HG03060 (cell line): ENCODE data around the gene ASXL1.
"Not testable (repeated sequence)": the region's sequence is repeated elsewhere in the genome, so short reads cannot be mapped to it uniquely, and the experiment has no call there.

Experiments used
- ATAC-seq: cut with Tn5 transposase; IDR thresholded peaks from one replicate; pipeline ENCODE4 v1.9.1; 2021; ENCODE audit warnings: low read depth, moderate number of reproducible peaks; ENCODE audit not compliant: unreplicated experiment

ASXL1 gene

GRCh38 chr20:32336918-32337347, 21.2 kb upstream of the ASXL1 start:
- ATAC-seq = no peak

GRCh38 chr20:32337937-32338661, 20.0 kb upstream of the ASXL1 start:
- no peak for ATAC-seq

- ATAC-seq = no peak
These were observed 19.5 kb upstream of the ASXL1 start for GRCh38 chr20:32338665-32339064.

DNA sequence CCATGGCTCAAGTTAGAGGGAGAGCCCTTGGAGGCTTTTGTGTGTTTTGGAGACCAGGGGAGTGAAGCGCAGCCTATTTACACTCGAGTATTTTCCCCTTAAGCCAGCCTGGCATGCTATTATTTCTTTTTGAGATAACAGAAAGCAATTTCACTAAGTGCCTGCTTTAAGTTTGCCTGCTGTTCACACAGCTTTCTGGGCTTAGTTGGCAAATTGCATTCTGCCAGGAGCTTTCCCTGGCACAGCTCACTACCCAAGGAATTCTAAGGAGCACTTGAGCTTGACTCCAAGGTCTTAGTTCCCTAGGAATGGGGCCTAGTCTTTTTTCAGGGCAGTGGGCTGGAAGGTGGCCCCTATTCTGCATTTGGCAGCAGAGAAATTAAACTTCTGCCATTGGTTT, 19.0 kb upstream of the ASXL1 start:
- no peak for ATAC-seq

DNA sequence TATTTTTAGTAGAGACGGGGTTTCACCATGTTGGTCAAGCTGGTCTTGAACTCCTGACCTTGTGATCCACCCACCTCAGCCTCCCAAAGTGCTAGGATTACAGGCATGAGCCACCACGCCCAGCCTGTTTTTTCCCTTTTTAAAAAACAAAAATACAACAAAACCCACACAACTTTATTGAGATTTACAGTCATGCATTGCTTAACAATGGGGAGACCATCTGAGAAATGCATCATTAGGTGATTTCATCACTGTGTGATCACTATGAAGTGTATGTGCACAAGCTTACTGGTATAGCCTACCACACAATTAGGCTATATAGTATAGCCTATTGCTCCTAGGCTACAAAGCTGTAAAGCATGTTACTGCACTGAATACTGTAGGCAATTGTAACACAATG, 17.1 kb upstream of the ASXL1 start:
- ATAC-seq = not testable (repeated sequence)

DNA sequence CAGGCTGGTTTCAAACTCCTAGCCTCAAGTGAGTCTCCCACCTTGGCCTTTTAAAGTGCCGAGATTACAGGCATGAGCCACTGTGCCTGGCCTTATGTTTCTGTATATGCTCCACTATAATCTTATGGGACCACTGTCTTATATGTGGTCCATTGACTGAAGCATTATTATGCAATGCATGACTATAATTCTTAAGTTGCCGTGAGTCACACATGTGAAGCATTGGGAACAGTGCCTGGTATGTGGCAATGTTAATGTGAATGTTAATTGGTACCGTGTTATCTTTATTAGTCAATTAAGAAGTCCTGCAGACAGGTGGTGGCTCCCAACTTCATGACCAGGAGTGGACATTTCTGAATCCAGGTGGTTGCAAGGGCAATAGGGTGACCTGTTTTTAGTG, 14.7 kb upstream of the ASXL1 start:
- ATAC-seq = no peak

DNA sequence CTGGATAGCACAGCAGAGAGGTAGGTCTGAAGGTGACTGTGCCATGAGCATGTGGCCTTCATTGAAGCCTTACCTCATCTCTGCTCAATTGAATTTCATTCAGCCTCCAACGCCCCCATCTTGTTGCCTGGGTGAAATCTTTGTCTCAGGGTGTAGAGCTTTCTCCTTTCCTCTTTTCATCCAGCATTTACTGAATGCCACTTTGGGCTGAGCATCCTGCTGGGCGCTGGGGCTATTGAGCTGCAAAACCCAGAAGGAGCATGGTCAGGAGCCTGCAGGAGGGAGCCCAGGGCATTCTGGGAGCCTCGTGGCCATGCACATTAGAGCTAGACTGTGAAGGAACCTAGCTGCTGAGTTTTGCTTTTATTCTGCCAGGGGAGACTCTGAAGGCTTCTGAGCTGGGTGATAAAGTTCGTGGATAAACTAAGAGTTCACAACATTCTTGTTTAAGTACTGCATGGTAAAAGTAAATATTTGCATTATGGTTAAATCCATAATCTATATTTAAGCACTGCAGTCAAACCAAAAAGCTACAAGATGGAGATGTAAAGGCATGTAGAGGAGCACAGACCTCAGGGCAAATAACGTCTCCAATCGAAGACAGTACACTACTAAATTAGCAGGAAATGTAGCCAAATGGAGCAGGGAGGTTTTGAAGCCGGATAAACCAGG, 13.2 kb upstream of the ASXL1 start:
- no peak for ATAC-seq

DNA sequence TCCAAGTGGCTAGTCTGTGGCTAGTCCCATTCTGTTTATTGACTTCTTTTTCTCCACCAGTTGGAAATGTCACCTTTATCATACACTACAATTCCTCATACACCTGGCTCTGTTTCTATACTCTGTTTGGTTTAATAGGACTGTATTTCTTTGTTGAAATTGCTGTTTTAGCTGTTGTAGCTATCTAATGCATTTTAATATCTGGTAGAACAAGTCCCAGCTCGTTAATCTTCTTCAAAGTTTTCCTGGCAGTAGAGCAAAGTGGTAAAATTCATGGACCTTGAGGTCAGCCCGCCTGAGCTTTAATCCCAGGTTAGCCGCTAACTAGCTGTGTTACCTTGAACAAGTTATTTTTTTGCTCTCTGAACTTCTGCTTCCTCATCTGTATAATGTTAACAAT, 9.9 kb upstream of the ASXL1 start:
- no peak for ATAC-seq

GRCh38 chr20:32350421-32350820, 7.7 kb upstream of the ASXL1 start:
- no peak for ATAC-seq

- ATAC-seq = no peak
These were observed 5.9 kb upstream of the ASXL1 start for GRCh38 chr20:32352121-32352720.

DNA sequence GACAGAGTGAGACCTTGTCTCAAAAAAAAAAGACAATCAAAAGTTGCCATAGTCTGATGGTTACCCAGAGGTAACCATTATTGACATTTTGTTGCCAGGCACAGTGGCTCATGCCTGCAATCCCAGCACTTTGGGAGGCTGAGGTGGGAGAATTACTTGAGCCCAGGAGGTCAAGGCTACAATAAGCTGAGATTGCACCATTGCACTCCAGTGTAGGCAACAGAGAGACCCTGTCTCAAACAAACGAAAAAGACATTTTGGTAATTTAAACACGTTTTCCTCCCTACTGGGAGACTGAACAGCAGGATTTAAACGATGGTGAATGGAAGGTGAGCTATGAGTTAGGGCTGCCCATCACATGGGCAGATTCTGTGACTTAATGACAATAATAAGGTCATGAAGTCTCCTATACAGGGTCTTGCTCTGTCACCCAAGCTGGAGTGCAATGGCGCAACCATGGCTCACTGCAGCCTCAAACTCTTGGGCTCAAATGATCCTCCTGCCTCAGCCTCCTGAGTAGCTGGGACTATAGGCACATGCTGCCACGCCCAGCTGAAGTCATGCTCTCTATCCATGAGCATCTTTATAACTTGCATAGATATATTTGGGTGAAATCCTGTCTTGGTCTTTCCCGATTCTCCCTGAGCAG, 4.2 kb upstream of the ASXL1 start:
- ATAC-seq = no peak

- ATAC-seq = no peak
These were observed 3.3 kb upstream of the ASXL1 start for GRCh38 chr20:32354592-32355416.

DNA sequence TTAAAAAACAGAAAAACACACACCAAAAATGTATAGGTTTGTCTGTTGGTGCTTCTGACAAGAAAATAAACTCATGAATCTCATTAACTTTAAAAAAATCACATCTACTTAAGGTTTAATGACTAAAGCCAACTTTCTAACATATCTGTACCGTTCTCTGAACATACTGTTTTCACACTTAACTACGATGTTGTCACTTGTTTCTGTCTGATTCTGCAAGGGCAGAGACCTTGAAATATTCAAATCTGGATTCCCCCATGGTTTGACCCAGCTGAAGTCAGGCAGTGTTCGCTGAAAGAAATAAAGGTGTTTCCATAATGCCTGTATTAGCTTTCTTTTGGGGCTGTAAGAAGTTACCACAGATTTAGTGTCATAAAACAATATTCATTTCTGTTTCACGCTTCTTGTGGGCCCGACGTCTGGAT, 2.7 kb upstream of the ASXL1 start:
- ATAC-seq = no peak

DNA sequence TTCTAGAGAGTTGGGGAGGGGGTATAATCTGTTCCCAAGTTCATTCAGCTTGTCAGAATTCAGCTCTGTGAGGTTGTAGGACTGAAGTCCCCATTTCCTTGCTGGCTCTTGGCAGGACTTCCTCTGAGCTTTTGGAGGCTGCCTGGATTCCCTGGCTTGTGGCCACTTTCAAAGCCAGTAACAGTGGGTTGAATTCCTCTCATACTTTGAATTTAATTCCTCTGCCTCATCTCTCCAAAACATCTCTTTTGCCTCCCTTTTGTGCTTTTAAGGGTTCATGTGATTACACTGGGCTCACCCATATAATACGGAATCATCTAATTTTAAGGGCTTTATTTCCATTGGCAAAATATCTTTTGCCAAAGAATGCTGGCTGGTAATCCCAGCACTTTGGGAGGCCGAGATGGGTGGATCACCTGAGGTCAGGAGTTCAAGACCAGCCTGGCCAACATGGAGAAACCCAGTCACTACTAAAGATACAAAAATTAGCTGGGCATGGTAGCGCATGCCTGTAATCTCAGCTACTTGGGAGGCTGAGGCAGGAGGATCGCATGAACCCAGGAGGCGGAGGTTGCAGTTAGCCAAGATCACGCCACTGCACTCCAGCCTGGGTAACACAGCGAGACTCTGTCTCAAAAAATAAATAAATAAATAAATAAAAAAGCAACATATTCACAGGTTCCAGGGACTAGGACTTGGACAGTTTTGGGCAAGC, 2.1 kb upstream of the ASXL1 start:
- not testable (repeated sequence) for ATAC-seq

GRCh38 chr20:32356622-32357374, 1.3 kb upstream of the ASXL1 start:
- ATAC-seq = no peak

- peak; percentile 27 for ATAC-seq
These were observed 709 bp upstream of the ASXL1 start for GRCh38 chr20:32357375-32357868.

DNA sequence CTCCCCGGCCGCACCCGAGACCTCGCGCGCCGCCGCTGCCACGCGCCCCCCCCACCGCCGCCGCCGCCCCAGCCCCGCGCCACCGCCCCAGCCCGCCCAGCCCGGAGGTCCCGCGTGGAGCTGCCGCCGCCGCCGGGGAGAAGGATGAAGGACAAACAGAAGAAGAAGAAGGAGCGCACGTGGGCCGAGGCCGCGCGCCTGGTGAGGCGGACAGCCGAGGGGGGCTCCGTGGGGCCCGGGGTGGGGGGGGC, 426 bp downstream of the ASXL1 start:
- ATAC-seq = no peak

DNA sequence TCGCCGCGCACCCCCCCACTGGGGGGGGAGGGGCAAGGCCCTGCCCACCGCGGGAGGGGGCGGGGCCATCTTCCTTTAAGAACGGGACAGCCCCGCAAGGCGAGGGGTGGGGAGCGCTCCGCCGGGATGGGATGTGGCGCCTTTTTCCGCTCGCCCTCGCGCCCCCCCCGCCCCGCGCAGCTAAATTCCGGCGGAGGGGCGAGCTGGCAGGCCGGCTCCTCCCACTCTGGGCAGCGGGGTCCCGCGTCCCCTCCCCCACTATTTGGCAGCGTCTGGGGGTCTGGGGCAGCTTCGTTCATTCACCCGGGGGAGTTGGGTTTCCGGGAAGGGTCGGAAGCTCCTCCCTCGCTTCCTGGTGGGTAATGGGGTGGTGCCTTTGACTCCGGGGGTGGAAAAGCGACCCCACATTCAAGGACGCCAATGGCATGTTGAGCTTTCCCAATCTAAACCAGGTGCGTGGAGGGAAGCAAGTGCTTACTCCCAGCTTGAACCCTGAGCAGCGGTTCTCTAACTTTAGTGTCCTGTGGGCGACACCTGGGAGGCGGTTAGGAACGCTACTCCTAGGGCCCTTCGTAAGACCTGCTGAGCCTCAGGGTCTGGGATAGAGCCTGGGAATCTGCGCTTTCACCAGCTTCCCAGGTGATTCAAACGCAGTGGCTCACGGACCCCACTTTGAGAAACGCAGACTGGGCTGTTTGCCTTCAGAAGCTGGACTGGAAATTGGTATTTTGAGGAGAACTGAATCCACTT, 927 bp downstream of the ASXL1 start:
- ATAC-seq = no peak
